ENCODE results near the gene CENPO. TPM values are rescaled to one million over a fixed set of nuclear protein-coding genes. Genes with fewer than 3 reads are reported as not detected.

CENPO gene
- total and polyA plus RNA-seq, 2 of the 4 experiments (the other 2 are of a cell fraction) = 20.1 to 27.2 TPM

GRCh38 chr2:24871852-24872333 is 78.7 kb downstream of the CENPO start:
- no peaks in the 10 kb centered on the region for H3K9me3 ChIP-seq (ENCODE audit: control insufficient read depth, insufficient read depth, low read length)
- no peak overlapping the region for H2BK120ac ChIP-seq (ENCODE audit: low read depth, low read length)
- no peak overlapping the region for H3K4me3 ChIP-seq (ENCODE audit: insufficient read depth, low read depth, low read length)
- H3K4ac ChIP-seq (ENCODE audit: low read depth, low read length) = peak overlapping the region; percentile 9; the same call in 1 of the 2 replicates
- ChIA-PET POLR2A (ENCODE audit: unreplicated experiment) (no interaction called here), CTCF (interaction anchor here (0.6 kb wide), 1 partner anchor 315 kb away, joined by 5 read pairs; no protein-coding TSS in a partner anchor)
- H4K5ac ChIP-seq (ENCODE audit: low read depth, low read length) = no peak overlapping the region; the same call in 1 of the 2 replicates
- H3K23ac ChIP-seq (ENCODE audit: low read depth, low read length) = no peak overlapping the region
- H3K27ac ChIP-seq (ENCODE audit: insufficient read depth, low read length) = peak overlapping the region; percentile 51; the same call in 1 of the 2 replicates
- peaks cover 15% of the 10 kb centered on the region; the same call in 1 of the 2 replicates for H3K4me1 ChIP-seq (ENCODE audit: control insufficient read depth, insufficient read depth, low read length)
- peak overlapping the region; percentile 91 for H2AK9ac ChIP-seq (replicated peaks; ENCODE audit: low read depth, low read length, poor library complexity)
- no peaks in the 10 kb centered on the region for H3K27me3 ChIP-seq (ENCODE audit: control insufficient read depth, insufficient read depth, low read length)
- intact Hi-C loops (cut with micrococcal nuclease) (no loop called here), dilution Hi-C loops (cut with HindIII; ENCODE audit: low sequenced_read_pairs, unreplicated experiment) (no loop called here), in situ Hi-C loops (cut with MboI; ENCODE audit: low sequenced_read_pairs) (no loop called here)
- H3K14ac ChIP-seq (replicated peaks; ENCODE audit: low read depth, low read length) = 0 out of 2 replicates have a peak overlapping the region, but pooled peaks have one; percentile 39
- peak overlapping the region in 1 of 2 experiments; percentile 74; a peak in 1 of 4 replicates for H4K8ac ChIP-seq (ENCODE audit: low read depth in 2 of 2, low read length in 2 of 2)
- no peak overlapping the region for H2BK5ac ChIP-seq (ENCODE audit: low read depth, low read length, poor library complexity, severe bottlenecking)
- peaks cover 1% of the 10 kb centered on the region; the same call in 1 of the 2 replicates for H3K36me3 ChIP-seq (ENCODE audit: control insufficient read depth, insufficient read depth, low read length)
- H3K4me2 ChIP-seq (ENCODE audit: low read depth, low read length) = no peak overlapping the region
- H3K9ac ChIP-seq (ENCODE audit: low read depth, low read length) = no peak overlapping the region
- DNase-seq (peak; percentile 54), ATAC-seq (ENCODE audit: low read depth) (peak; percentile 82)
- no TSS peak for BruUV-seq (replicated peaks)
- H2AK5ac ChIP-seq (ENCODE audit: low read depth, low read length) = peak overlapping the region; percentile 71
- H3K18ac ChIP-seq (ENCODE audit: low read depth, low read length) = no peak overlapping the region
- H4K91ac ChIP-seq (ENCODE audit: insufficient read depth, low read depth, low read length) = no peak overlapping the region
- H3K56ac ChIP-seq (ENCODE audit: extremely low read depth, insufficient read depth, low read length) = no peak overlapping the region
- peaks cover 19% of the 10 kb centered on the region for H3K9me1 ChIP-seq (ENCODE audit: insufficient read depth, low read length)
- H2AFZ ChIP-seq (replicated peaks; ENCODE audit: low read length, poor library complexity) = peak overlapping the region; percentile 24
- TF ChIP-seq MAZ (IDR thresholded peaks at IDR 0.05; ENCODE audit: borderline replicate concordance, low read depth, low read length) (peak; percentile 27; the same call in 1 of the 2 replicates), CEBPB (IDR thresholded peaks at IDR 0.05; ENCODE audit: low read depth, low read length) (no peak)
- H4K20me1 ChIP-seq (ENCODE audit: insufficient read depth, low read length) = no peaks in the 10 kb centered on the region; the same call in 1 of the 2 replicates
- H2BK15ac ChIP-seq (ENCODE audit: low read depth, low read length) = no peak overlapping the region
- no peak overlapping the region for H2BK20ac ChIP-seq (ENCODE audit: low read depth, low read length)
- peaks cover 0 to 25% of the 10 kb centered on the region in 2 experiments; a peak in 1 of 4 replicates for H3K79me1 ChIP-seq (ENCODE audit: low read depth in 1 of 2, low read length in 2 of 2)
- WGBS, 2 experiments (ENCODE audit: extremely low coverage in 2 of 2, insufficient read length in 1 of 2) = 63% methylated on average over 8 of the region's 12 CpGs; no CpG with 5 or more reads in 1 of the 2 experiments

Other genes starting within 250 kb of the CENPO start
- 11.7 and 17.2 TPM in 2 replicates for gene PTRHD1, start within 50 bp of the CENPO start, total RNA-seq (2012; rRNA removed)
- gene PTRHD1, start within 50 bp of the CENPO start, polyA plus RNA-seq (2012; rRNA removed) = 30.9 and 40.2 TPM in 2 replicates
- 16.4 and 17.4 TPM in 2 replicates for gene ADCY3, start 126.8 kb downstream of the CENPO start, total RNA-seq (2012; rRNA removed)
- gene ADCY3, start 126.8 kb downstream of the CENPO start, polyA plus RNA-seq (2012; rRNA removed) = 46.1 and 50.4 TPM in 2 replicates
- 2.0 and 2.8 TPM in 2 replicates for gene DNAJC27, start 178.5 kb downstream of the CENPO start, total RNA-seq (2012; rRNA removed)
- gene DNAJC27, start 178.5 kb downstream of the CENPO start, polyA plus RNA-seq (2012; rRNA removed) = 1.3 and 1.6 TPM in 2 replicates
- 0.90 and 1.1 TPM in 2 replicates for gene EFR3B, start 248.7 kb downstream of the CENPO start, total RNA-seq (2012; rRNA removed)
- gene EFR3B, start 248.7 kb downstream of the CENPO start, polyA plus RNA-seq (2012; rRNA removed) = 0.36 and 0.38 TPM in 2 replicates